Effector memory CD4-positive, alpha-beta T cell (primary cell): ENCODE data around the gene NGEF.

Source experiments
- DNase-seq, 3 donors: peaks; one replicate each; pipeline ENCODE4 v3.0.0-alpha.2; 2020
- H3K27ac ChIP-seq: 2 replicates; pipeline ENCODE4 v1.7.0; 2013; ENCODE audit warnings: mild to moderate bottlenecking, low read length, moderate library complexity; ENCODE audit not compliant: insufficient read depth, poor library complexity, severe bottlenecking
- H3K27me3 ChIP-seq: replicated peaks from 2 replicates; pipeline ENCODE4 v1.7.0; 2013; ENCODE audit warnings: mild to moderate bottlenecking, low read length; ENCODE audit not compliant: insufficient read depth, control insufficient read depth, poor library complexity, severe bottlenecking
- H3K36me3 ChIP-seq: 2 replicates; pipeline ENCODE4 v1.7.0; 2013; ENCODE audit warnings: mild to moderate bottlenecking, low read length, moderate library complexity; ENCODE audit not compliant: control insufficient read depth, insufficient read depth
- H3K4me1 ChIP-seq: 2 replicates; pipeline ENCODE4 v1.7.0; 2013; ENCODE audit warnings: low read length, mild to moderate bottlenecking; ENCODE audit not compliant: control insufficient read depth, insufficient read depth, poor library complexity, severe bottlenecking
- H3K4me3 ChIP-seq: 2 replicates; pipeline ENCODE4 v1.7.0; 2013; ENCODE audit warnings: low read length, low read depth, mild to moderate bottlenecking; ENCODE audit not compliant: insufficient read depth, poor library complexity, severe bottlenecking
- H3K9me3 ChIP-seq: 2 replicates; pipeline ENCODE4 v1.7.0; 2013; ENCODE audit warnings: mild to moderate bottlenecking, low read length, moderate library complexity; ENCODE audit not compliant: control insufficient read depth
- total RNA-seq, 3 donors: gene quantifications; one replicate each; lab custom pipeline; 2026; lab: John Stamatoyannopoulos, UW

Gene NGEF, protein sequence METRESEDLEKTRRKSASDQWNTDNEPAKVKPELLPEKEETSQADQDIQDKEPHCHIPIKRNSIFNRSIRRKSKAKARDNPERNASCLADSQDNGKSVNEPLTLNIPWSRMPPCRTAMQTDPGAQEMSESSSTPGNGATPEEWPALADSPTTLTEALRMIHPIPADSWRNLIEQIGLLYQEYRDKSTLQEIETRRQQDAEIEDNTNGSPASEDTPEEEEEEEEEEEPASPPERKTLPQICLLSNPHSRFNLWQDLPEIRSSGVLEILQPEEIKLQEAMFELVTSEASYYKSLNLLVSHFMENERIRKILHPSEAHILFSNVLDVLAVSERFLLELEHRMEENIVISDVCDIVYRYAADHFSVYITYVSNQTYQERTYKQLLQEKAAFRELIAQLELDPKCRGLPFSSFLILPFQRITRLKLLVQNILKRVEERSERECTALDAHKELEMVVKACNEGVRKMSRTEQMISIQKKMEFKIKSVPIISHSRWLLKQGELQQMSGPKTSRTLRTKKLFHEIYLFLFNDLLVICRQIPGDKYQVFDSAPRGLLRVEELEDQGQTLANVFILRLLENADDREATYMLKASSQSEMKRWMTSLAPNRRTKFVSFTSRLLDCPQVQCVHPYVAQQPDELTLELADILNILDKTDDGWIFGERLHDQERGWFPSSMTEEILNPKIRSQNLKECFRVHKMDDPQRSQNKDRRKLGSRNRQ
- total RNA-seq, result 0 reads per million in 3 donors

DNA sequence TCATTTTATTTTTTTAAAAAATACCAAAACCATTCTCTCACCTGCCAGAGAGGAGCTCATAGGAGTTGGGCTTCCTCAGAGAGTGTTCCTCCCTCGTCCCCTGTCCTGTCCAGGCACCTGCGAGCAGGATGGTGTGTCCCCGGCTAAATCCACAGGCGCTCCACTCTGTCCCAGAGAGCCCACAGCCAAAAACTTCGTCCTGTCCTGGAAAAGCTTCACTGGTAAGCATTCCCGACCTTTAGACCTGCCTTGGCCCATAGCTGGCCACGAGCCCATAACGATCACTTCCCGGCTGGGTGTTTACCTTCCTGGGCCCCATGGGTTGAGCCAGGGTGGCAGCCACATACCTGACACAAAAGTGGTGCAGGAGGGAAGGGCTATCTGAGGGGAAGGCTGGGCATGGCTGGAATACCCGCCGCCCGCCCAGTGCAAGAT is at the start of gene NGEF:
Gene NGEF, minus strand, starts transcription at position 230 of the 435 bp plus-strand sequence. CDS start 38,366 bp downstream, outside the sequence.
- no peak for DNase-seq
- Histone ChIP-seq H3K4me1 (no peaks in the 10 kb centered on the region), H3K27me3 (no peaks in the 10 kb centered on the region), H3K4me3 (no peak within 1 kb of the TSS), H3K27ac (no peak within 1 kb of the TSS), H3K9me3 (no peaks in the 10 kb centered on the region), H3K36me3 (no peaks in the 10 kb centered on the region)

DNA sequence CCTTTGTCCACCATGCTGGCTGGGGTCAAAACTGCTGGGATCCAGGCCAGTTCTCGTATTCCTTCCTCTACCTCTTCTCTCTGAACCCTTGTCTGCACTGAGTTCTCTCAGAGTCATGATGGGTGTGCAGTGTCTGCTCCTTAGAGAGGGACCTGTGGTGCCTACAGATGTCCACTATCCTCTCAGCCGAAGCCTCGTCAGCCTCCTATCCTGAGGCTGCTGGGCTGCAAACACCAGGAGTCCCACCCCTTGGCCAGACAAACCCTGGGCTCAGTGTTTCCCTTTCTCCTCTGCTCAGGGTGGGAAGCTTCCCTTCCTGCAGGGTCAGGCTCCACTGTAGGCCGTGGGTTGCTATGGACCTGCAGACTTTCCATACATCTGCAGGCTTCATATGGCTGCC is 49.4 kb upstream of the NGEF start:
- H3K27me3 ChIP-seq, result no peaks in the 10 kb centered on the region
- H3K4me1 ChIP-seq, result peaks cover 48% of the 10 kb centered on the region
- DNase-seq, result no peak
- peak overlapping the region; percentile 85 for H3K27ac ChIP-seq
- H3K4me3 ChIP-seq, result peak overlapping the region; percentile 63
- H3K9me3 ChIP-seq, result no peaks in the 10 kb centered on the region
- peaks cover 14% of the 10 kb centered on the region for H3K36me3 ChIP-seq

DNA sequence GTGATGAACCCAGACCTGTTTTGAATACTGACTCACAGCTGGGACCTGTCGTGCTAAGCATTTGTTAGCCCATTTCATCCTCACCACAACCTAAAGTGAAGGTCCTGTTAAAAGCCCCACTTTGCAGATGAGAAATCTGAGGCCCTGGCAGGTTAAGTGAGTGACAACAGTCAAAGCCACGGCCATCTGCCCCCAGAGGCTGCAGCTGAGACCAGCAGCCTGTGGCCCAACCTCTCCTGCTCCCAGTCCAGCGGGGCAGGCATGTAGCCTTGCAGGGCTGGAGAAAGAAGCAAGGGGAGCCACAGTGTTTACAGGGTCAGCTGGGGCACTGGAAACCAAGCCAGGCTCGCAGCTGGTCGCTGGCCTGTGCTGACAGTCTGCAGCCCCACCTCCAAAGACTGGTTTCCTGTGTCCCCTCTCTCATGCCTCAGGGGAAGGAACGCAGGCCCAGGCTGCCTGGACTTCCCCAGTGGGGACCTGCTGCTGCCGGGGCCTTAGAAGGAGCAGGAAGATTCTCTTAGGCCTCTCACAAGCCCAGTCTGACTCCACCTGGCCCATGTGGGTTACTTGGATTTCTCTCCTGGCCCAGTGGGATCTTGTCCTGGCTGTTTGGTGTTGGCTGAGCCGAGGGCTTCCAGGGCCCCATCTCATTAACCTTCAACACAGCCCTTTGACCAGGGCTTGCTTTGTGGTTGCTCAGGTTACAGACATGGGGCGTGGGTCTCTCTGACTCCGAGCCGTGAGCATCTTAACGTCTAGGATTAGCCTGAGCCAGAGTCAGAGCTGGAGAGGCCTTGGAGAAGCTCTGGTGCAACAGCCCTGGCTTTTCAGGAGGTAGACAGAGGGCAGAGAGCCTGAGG is 48.8 kb upstream of the NGEF start:
- DNase-seq, result no peak
- Histone ChIP-seq H3K4me3 (peak overlapping the region; percentile 63), H3K4me1 (peaks cover 42% of the 10 kb centered on the region)

DNA sequence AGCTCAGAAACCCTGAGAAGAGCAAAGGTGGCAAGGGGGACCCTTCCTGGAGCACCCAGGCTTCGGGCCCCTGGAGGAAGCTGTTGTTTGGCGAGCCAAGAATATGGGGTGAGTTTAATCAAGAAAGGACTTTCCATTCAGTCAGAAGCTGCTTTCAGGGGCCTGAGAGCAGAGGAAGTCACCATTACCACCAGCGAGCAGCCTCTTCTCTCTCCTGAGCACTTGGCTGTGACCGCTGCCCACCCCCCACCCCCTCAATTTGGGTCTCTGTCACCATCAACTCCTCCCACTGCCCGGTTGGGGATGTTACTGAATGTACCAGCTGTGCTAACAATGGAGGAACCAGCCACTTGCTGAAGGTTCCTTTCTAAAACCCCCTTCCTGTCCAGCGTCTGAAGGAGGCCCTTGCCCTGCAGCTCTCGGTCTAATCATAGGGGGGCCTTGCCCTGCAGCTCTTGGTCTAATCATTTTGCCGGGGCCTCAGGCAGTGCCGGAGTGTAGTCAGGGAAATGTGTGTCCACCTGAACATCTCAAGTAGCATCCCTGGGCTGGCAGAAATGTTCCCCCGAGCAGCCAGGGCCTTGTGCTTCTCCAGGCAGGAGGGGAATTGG is 48.0 kb upstream of the NGEF start:
- H3K36me3 ChIP-seq, result peaks cover 3% of the 10 kb centered on the region
- H3K27ac ChIP-seq, result peak overlapping the region; percentile 85
- no peaks in the 10 kb centered on the region for H3K27me3 ChIP-seq
- DNase-seq, result no peak
- H3K4me1 ChIP-seq, result peaks cover 42% of the 10 kb centered on the region
- H3K4me3 ChIP-seq, result peak overlapping the region; percentile 63
- no peaks in the 10 kb centered on the region for H3K9me3 ChIP-seq

More for the DNA sequence above, 48.8 kb upstream of the NGEF start:
- Histone ChIP-seq H3K27me3 (no peaks in the 10 kb centered on the region), H3K9me3 (no peaks in the 10 kb centered on the region), H3K36me3 (peaks cover 9% of the 10 kb centered on the region), H3K27ac (peak overlapping the region; percentile 85)

DNA sequence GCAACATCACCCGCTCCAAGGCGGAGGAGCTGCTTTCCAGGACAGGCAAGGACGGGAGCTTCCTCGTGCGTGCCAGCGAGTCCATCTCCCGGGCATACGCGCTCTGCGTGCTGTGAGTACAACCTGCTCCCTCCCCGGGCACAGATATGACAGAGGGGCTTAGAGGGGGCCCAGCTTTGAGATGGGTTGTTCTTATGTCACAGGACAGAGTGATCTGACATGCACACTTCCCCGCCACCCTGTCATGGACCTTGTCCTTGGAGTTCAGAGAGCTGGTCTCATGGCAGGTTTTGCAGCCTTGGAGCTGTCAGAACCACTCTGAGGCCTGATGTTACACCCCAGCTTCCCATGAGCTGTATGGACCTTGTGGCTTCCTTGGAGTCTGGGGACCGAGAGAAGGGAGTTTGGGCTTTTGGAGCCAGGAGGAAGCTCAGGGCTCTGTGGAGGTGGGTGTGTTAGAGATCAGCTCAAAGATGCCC is 47.5 kb upstream of the NGEF start:
- Histone ChIP-seq H3K27ac (peak overlapping the region; percentile 85), H3K36me3 (no peaks in the 10 kb centered on the region), H3K27me3 (no peaks in the 10 kb centered on the region), H3K4me1 (peaks cover 42% of the 10 kb centered on the region), H3K9me3 (no peaks in the 10 kb centered on the region), H3K4me3 (peak overlapping the region; percentile 63)
- DNase-seq, result no peak

DNA sequence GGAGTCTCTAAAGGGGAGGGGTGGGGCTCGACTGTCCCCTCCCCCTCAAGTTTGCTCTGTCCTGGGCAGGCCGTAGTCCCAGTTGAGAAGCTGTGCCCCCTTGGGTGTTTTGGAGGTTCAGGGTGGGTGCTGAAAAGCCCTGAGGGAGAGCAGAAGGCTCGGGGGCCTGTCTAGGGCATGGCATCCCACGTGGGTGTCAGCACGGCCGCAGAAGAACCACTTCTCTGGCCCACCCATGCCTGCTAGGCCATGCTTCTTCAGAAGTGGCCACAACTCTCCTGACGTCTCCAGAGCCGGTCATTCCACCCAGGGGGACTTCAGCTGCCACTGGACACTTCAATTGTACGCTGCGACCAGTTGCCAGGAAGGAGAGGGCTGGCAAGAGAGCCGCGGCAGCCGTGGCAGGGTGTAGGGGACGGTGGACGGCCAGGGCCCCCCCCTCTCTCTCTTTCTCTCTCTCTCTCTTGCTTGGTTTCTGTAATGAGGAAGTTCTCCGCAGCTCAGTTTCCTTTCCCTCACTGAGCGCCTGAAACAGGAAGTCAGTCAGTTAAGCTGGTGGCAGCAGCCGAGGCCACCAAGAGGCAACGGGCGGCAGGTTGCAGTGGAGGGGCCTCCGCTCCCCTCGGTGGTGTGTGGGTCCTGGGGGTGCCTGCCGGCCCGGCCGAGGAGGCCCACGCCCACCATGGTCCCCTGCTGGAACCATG is 46.9 kb upstream of the NGEF start, which contains the start of gene INPP5D:
Gene INPP5D, plus strand, starts transcription at position 546 of the 704 bp plus-strand sequence. Its CDS starts 137 bp downstream, at position 683.
- Histone ChIP-seq H3K4me1 (peaks cover 40% of the 10 kb centered on the region), H3K4me3 (peak within 1 kb of the TSS; percentile 63), H3K36me3 (no peaks in the 10 kb centered on the region), H3K27ac (peak within 1 kb of the TSS; percentile 85), H3K27me3 (no peaks in the 10 kb centered on the region), H3K9me3 (no peaks in the 10 kb centered on the region)
- peak; percentile 61 to 68 (median 61) for DNase-seq

DNA sequence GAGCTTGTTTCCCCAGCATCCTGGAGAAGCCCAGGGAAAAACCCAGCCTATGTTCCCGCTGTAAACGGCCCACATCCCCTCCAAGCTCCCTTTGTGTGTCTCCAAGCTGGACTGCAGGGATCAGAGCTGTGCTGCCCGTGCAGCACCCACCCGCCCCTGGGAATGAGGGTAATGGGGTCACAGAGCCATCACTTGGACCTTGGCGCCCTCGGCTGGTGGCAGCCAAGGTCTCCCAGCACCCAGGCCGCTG is 46.4 kb upstream of the NGEF start:
- DNase-seq, result no peak
- Histone ChIP-seq H3K4me3 (peak overlapping the region; percentile 63), H3K4me1 (peaks cover 36% of the 10 kb centered on the region), H3K9me3 (no peaks in the 10 kb centered on the region), H3K36me3 (no peaks in the 10 kb centered on the region), H3K27me3 (no peaks in the 10 kb centered on the region), H3K27ac (peak overlapping the region; percentile 85)

DNA sequence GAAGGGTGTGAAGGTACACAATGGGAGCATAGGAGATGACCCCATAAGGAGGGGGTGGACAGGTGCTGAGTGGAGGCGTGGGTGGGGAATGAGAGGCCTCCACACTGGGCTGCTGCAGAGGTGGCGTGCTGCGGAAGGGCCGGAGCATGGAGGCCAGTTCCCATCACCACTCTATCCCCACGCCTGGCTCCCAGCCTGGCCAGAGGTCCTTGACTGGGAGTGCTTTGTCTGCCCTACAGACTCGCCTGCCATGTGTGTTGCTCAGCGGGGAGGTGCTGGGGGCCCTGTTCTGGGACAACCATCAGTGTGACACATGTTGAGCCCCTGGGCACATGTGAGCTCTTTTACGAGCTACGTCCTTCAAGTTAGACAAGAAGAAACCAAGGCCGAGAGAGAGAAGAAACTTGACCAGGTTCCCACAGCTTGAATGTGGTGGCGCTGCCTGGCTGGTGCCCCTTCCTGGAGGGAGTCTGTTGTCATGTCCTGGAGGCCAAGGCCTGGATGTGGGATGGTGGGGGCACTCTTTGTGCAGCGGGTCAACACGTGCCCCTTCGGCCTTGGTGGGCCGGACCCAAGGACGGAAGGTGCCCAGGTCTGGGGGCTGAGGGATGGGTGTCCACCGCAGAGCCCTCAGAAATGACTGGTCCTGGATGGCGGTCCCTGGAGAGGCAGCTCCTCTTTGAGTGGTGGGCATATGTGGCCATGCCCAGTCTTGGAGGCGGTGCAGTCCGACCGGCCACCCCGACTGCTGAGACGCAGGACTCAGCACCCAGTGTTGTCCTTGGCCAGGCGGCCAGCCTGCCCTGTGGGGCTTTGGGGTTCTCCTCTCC is 45.9 kb upstream of the NGEF start:
- H3K9me3 ChIP-seq, result no peaks in the 10 kb centered on the region
- H3K27me3 ChIP-seq, result no peaks in the 10 kb centered on the region
- DNase-seq, result no peak
- H3K36me3 ChIP-seq, result no peaks in the 10 kb centered on the region
- no peak overlapping the region for H3K4me3 ChIP-seq
- H3K4me1 ChIP-seq, result peaks cover 33% of the 10 kb centered on the region
- peak overlapping the region; percentile 85 for H3K27ac ChIP-seq
